Mesodermal cell (in vitro differentiated cells): ENCODE results near the gene DSTYK.
"Not testable (repeated sequence)": the region's sequence is repeated elsewhere in the genome, so short reads cannot be mapped to it uniquely, and the experiment has no call there.

Experiments
- H3K27ac ChIP-seq: 2 replicates; pipeline ENCODE4 v1.7.0; 2013; ENCODE audit warnings: mild to moderate bottlenecking, low read depth, low read length, moderate library complexity; ENCODE audit not compliant: severe bottlenecking
- H3K36me3 ChIP-seq: 2 replicates; pipeline ENCODE4 v1.7.1; 2013; ENCODE audit warnings: mild to moderate bottlenecking, low read length, moderate library complexity; ENCODE audit not compliant: control insufficient read depth, insufficient read depth
- H3K4me1 ChIP-seq: one replicate; pipeline ENCODE4 v1.7.1; 2013; ENCODE audit warnings: mild to moderate bottlenecking, low read length; ENCODE audit not compliant: insufficient read depth, control insufficient read depth, poor library complexity, severe bottlenecking
- H3K4me3 ChIP-seq: 2 replicates; pipeline ENCODE4 v1.7.0; 2013; ENCODE audit warnings: low read length, control low read depth, mild to moderate bottlenecking; ENCODE audit not compliant: insufficient read depth, poor library complexity, severe bottlenecking; ENCODE audit errors: extremely low read depth
- H3K9me3 ChIP-seq: 2 replicates; pipeline ENCODE4 v1.7.1; 2013; ENCODE audit warnings: mild to moderate bottlenecking, low read length, moderate library complexity; ENCODE audit not compliant: control insufficient read depth
- WGBS, 2 experiments: methylation state at CpG; one replicate each; pipeline ENCODE4 v1.1.5; 2013; ENCODE audit warnings: missing lambda C conversion rate in 2 of 2; ENCODE audit not compliant: insufficient coverage in 2 of 2; 5-methylcytosine and 5-hydroxymethylcytosine counted together

DSTYK gene

GRCh38 chr1:205171369-205171768 is 40.1 kb downstream of the DSTYK start:
- no peak overlapping the region for H3K4me3 ChIP-seq
- H3K36me3 ChIP-seq: peaks cover 46% of the 10 kb centered on the region
- no peaks in the 10 kb centered on the region for H3K9me3 ChIP-seq
- WGBS, 2 experiments: 94 to 100% methylated on average over 2 to 3 of the region's 5 CpGs
- H3K4me1 ChIP-seq: peaks cover 10% of the 10 kb centered on the region
- H3K27ac ChIP-seq: no peak overlapping the region

- no peak overlapping the region for H3K4me3 ChIP-seq
- H3K36me3 ChIP-seq: peaks cover 48% of the 10 kb centered on the region
These were observed 40.8 kb downstream of the DSTYK start for GRCh38 chr1:205170532-205171269.

GRCh38 chr1:205169248-205169647 is 42.3 kb downstream of the DSTYK start:
- WGBS, 2 experiments: 96 to 98% methylated on average over 8 to 10 of the region's 10 CpGs
- H3K4me3 ChIP-seq: no peak overlapping the region
- H3K36me3 ChIP-seq: peaks cover 57% of the 10 kb centered on the region
- H3K9me3 ChIP-seq: no peaks in the 10 kb centered on the region
- no peak overlapping the region for H3K27ac ChIP-seq
- peaks cover 3% of the 10 kb centered on the region for H3K4me1 ChIP-seq

More at GRCh38 chr1:205170532-205171269, 40.8 kb downstream of the DSTYK start:
- WGBS, 2 experiments: 89 to 90% methylated on average over 5 to 8 of the region's 9 CpGs
- H3K27ac ChIP-seq: no peak overlapping the region
- peaks cover 10% of the 10 kb centered on the region for H3K4me1 ChIP-seq
- H3K9me3 ChIP-seq: no peaks in the 10 kb centered on the region

- Histone ChIP-seq H3K27ac (no peak overlapping the region), H3K9me3 (no peaks in the 10 kb centered on the region), H3K36me3 (peaks cover 66% of the 10 kb centered on the region), H3K4me3 (no peak overlapping the region), H3K4me1 (peaks cover 3% of the 10 kb centered on the region)
- 100% methylated on average over 1 of the region's 1 CpG for WGBS, 2 experiments
These were observed 43.2 kb downstream of the DSTYK start for GRCh38 chr1:205168291-205168690.

GRCh38 chr1:205162301-205162700 is 49.2 kb downstream of the DSTYK start:
- Histone ChIP-seq H3K27ac (no peak overlapping the region), H3K4me1 (no peaks in the 10 kb centered on the region)

GRCh38 chr1:205161076-205161475 is 50.4 kb downstream of the DSTYK start:
- H3K36me3 ChIP-seq: peaks cover 90% of the 10 kb centered on the region
- H3K9me3 ChIP-seq: peaks cover 11% of the 10 kb centered on the region
- no peak overlapping the region for H3K4me3 ChIP-seq
- no peaks in the 10 kb centered on the region for H3K4me1 ChIP-seq
- H3K27ac ChIP-seq: no peak overlapping the region
- WGBS, 2 experiments: 100% methylated on average over 4 to 6 of the region's 6 CpGs

More at GRCh38 chr1:205162301-205162700, 49.2 kb downstream of the DSTYK start:
- peaks cover 89% of the 10 kb centered on the region for H3K36me3 ChIP-seq
- peaks cover under 1% of the 10 kb centered on the region for H3K9me3 ChIP-seq
- H3K4me3 ChIP-seq: no peak overlapping the region
- WGBS, 2 experiments: 100% methylated on average over 1 of the region's 1 CpG

- Histone ChIP-seq H3K27ac (no peak overlapping the region), H3K9me3 (peaks cover 17% of the 10 kb centered on the region), H3K36me3 (peaks cover 96% of the 10 kb centered on the region), H3K4me1 (no peaks in the 10 kb centered on the region), H3K4me3 (no peak overlapping the region)
- 100% methylated on average over 1 of the region's 2 CpGs; no CpG with 5 or more reads in 1 of the 2 experiments for WGBS, 2 experiments
These were observed 53.4 kb downstream of the DSTYK start for GRCh38 chr1:205158048-205158616.

- peaks cover 91% of the 10 kb centered on the region for H3K36me3 ChIP-seq
- H3K4me1 ChIP-seq: not testable (repeated sequence)
- 95% methylated on average over 3 of the region's 3 CpGs for WGBS, 2 experiments
These were observed 55.7 kb downstream of the DSTYK start for GRCh38 chr1:205155665-205156377.

GRCh38 chr1:205152505-205152904 is 59.0 kb downstream of the DSTYK start:
- H3K27ac ChIP-seq: no peak overlapping the region
- no peak overlapping the region for H3K4me3 ChIP-seq
- peaks cover 70% of the 10 kb centered on the region for H3K36me3 ChIP-seq
- WGBS, 2 experiments: 97 to 100% methylated on average over 2 of the region's 4 CpGs
- no peaks in the 10 kb centered on the region for H3K4me1 ChIP-seq
- H3K9me3 ChIP-seq: peaks cover 17% of the 10 kb centered on the region

More at GRCh38 chr1:205155665-205156377, 55.7 kb downstream of the DSTYK start:
- H3K27ac ChIP-seq, H3K4me3 ChIP-seq: not testable (repeated sequence)
- peaks cover 17% of the 10 kb centered on the region for H3K9me3 ChIP-seq

- Histone ChIP-seq H3K4me1 (no peaks in the 10 kb centered on the region), H3K9me3 (peaks cover 4% of the 10 kb centered on the region), H3K4me3 (no peak overlapping the region), H3K36me3 (peaks cover 54% of the 10 kb centered on the region), H3K27ac (no peak overlapping the region)
- WGBS, 2 experiments: 64 to 77% methylated on average over 2 to 3 of the region's 5 CpGs
These were observed 60.7 kb downstream of the DSTYK start for GRCh38 chr1:205150651-205151428.
